Upper lobe of left lung (tissue), 6 donors: ENCODE results near the gene SCUBE2. TPM values are rescaled to one million over a fixed set of nuclear protein-coding genes. Genes with fewer than 3 reads are reported as not detected.
A peak's percentile ranks its signal among the peaks of the same experiment; 100 is the strongest.

Source experiments
- ATAC-seq, 2 donors: fragments of 200-7000 bp; cut with Tn5 transposase; one replicate each; pipeline ENCODE4 v1.9.1; 2022; ENCODE audit warnings: mild to moderate bottlenecking in 2 of 2, moderate library complexity in 2 of 2; ENCODE audit not compliant: low FRiP score in 2 of 2
- DNase-seq, 2 donors: peaks; one replicate each; pipeline ENCODE4 v3.0.0-alpha.2; 2019 to 2020
- H3K27ac ChIP-seq, 4 donors: fragments of 200-600 bp; sonication (generic); one replicate each; pipeline ENCODE4 v1.5.1; 2016 to 2019
- H3K27me3 ChIP-seq, 4 donors: fragments of 200-600 bp; sonication (generic); one replicate each; pipeline ENCODE4 v1.5.1; 2017 to 2019
- H3K36me3 ChIP-seq, 4 donors: fragments of 200-600 bp; sonication (generic); one replicate each; pipeline ENCODE4 v1.5.1; 2016 to 2019
- H3K4me1 ChIP-seq, 4 donors: fragments of 200-600 bp; sonication (generic); one replicate each; pipeline ENCODE4 v1.5.1; 2018 to 2019
- H3K4me3 ChIP-seq, 4 donors: fragments of 200-600 bp; sonication (generic); one replicate each; pipeline ENCODE4 v1.5.1; 2017 to 2019; ENCODE audit warnings: mild to moderate bottlenecking in 2 of 4, moderate library complexity in 1 of 4
- H3K9me3 ChIP-seq, 4 donors: fragments of 200-600 bp; sonication (generic); one replicate each; pipeline ENCODE4 v1.5.1; 2018 to 2019
- CTCF ChIP-seq, 6 experiments: fragments of 450-650 bp in 4 of 6; fragments of 200-600 bp in 2 of 6; sonication (generic) in 2 of 6; IDR thresholded peaks; one replicate each; pipeline ENCODE4 v1.5.1; 2016 to 2019; ENCODE audit warnings: antibody characterized with exemption in 6 of 6
- EP300 ChIP-seq, 4 donors: sonication (generic); formaldehyde crosslinking; IDR thresholded peaks; one replicate each; pipeline ENCODE4 v1.5.1; 2017; ENCODE audit warnings: antibody characterized with exemption in 4 of 4, control low read depth in 2 of 4
- POLR2A ChIP-seq, 4 donors: fragments of 450-650 bp; IDR thresholded peaks; one replicate each; pipeline ENCODE4 v1.5.1; 2016 to 2017; ENCODE audit warnings: antibody characterized with exemption in 4 of 4, mild to moderate bottlenecking in 2 of 4
- POLR2AphosphoS5 ChIP-seq, 2 donors: sonication (generic); formaldehyde crosslinking; IDR thresholded peaks; one replicate each; pipeline ENCODE4 v1.5.1; 2017; ENCODE audit warnings: antibody characterized with exemption in 2 of 2
- WGBS, 2 donors: methylation state at CpG; one replicate each; pipeline ENCODE4 v1.1.5; 2017 to 2018; 5-methylcytosine and 5-hydroxymethylcytosine counted together
- total RNA-seq, 6 donors: library from RNA; depleted of rRNA in 4 of 6; stranded (reverse); fragments of >200 nt in 4 of 6; gene quantifications; one replicate each; pipeline versions ENCODE4 v1.1.0 to v1.2.1, GENCODE V29; 2016 to 2021
- donor health status: DM: no; HTN: no; CAD: no; lungs with moderate emphysema.
- donor health status: DM: no; HTN: yes; CAD: no; lungs with severe emphysema.

SCUBE2 gene
- total RNA-seq, 6 donors from 2014 or later, result 2.2 to 8.4 (median 4.4) TPM

GRCh38 chr11:9003573-9004182, 87.7 kb downstream of the SCUBE2 start, which contains the start of gene NRIP3:
NRIP3 (minus strand) TSS chr11:9004001; CDS start chr11:9003935, 66 bp downstream.
- 6 to 7% methylated on average over 25 to 37 of the region's 83 CpGs for WGBS, 2 donors
- peak; percentile 79 to 95 for DNase-seq
- Histone ChIP-seq H3K36me3 (no peaks in the 10 kb centered on the region), H3K4me1 (peaks cover 19 to 22% (median 20%) of the 10 kb centered on the region in 4 donors), H3K4me3 (peak within 1 kb of the TSS; percentile 18 to 59 (median 50)), H3K27me3 (peaks cover 0 to 13% (median 4%) of the 10 kb centered on the region in 4 donors), H3K9me3 (peaks cover 0 to 3% (median 0%) of the 10 kb centered on the region in 4 donors), H3K27ac (no peak within 1 kb of the TSS)
- TF ChIP-seq POLR2A (IDR thresholded peaks at IDR 0.05) (peak in 2 of 4 donors; percentile 37 to 41), CTCF (IDR thresholded peaks at IDR 0.05) (peak in 1 of 6 experiments; percentile 13), POLR2AphosphoS5 (IDR thresholded peaks at IDR 0.05) (peak in 1 of 2 donors; percentile 21), EP300 (IDR thresholded peaks at IDR 0.05) (no peak)
- ATAC-seq, result peak; percentile 57 to 92

GRCh38 chr11:9002920-9003572, 88.4 kb downstream of the SCUBE2 start:
- Histone ChIP-seq H3K4me1 (peaks cover 19 to 22% (median 20%) of the 10 kb centered on the region in 4 donors), H3K36me3 (no peaks in the 10 kb centered on the region), H3K27ac (no peak overlapping the region), H3K9me3 (peaks cover 0 to 3% (median 0%) of the 10 kb centered on the region in 4 donors), H3K27me3 (peaks cover 0 to 13% (median 4%) of the 10 kb centered on the region in 4 donors), H3K4me3 (peak overlapping the region in 3 of 4 donors; percentile 46 to 59 (median 53))
- DNase-seq, result no peak
- TF ChIP-seq POLR2A (IDR thresholded peaks at IDR 0.05) (no peak), POLR2AphosphoS5 (IDR thresholded peaks at IDR 0.05) (no peak), CTCF (IDR thresholded peaks at IDR 0.05) (no peak), EP300 (IDR thresholded peaks at IDR 0.05) (no peak)
- WGBS, 2 donors, result 15 to 19% methylated on average over 8 of the region's 8 CpGs
- ATAC-seq, result no peak

- H3K4me3 ChIP-seq, result no peak overlapping the region
- DNase-seq, result peak in 1 of 2 donors; percentile 40
- no peaks in the 10 kb centered on the region for H3K36me3 ChIP-seq
- no peak overlapping the region for H3K27ac ChIP-seq
- H3K27me3 ChIP-seq, result peaks cover 0 to 13% (median 4%) of the 10 kb centered on the region in 4 donors
- 73 to 81% methylated on average over 6 of the region's 6 CpGs for WGBS, 2 donors
- peaks cover 0 to 3% (median 0%) of the 10 kb centered on the region in 4 donors for H3K9me3 ChIP-seq
- peak; percentile 56 to 70 for ATAC-seq
- H3K4me1 ChIP-seq, result peaks cover 19 to 22% (median 20%) of the 10 kb centered on the region in 4 donors
- TF ChIP-seq POLR2A (IDR thresholded peaks at IDR 0.05), result no peak
- TF ChIP-seq POLR2AphosphoS5 (IDR thresholded peaks at IDR 0.05), result no peak
- no peak for TF ChIP-seq EP300 (IDR thresholded peaks at IDR 0.05)
- no peak for TF ChIP-seq CTCF (IDR thresholded peaks at IDR 0.05)
These were observed 89.7 kb downstream of the SCUBE2 start for GRCh38 chr11:9001736-9002135.

GRCh38 chr11:8998017-8998416, 93.4 kb downstream of the SCUBE2 start:
- no peaks in the 10 kb centered on the region for H3K27me3 ChIP-seq
- no peak for TF ChIP-seq EP300 (IDR thresholded peaks at IDR 0.05)
- TF ChIP-seq CTCF (IDR thresholded peaks at IDR 0.05), result no peak
- no peak for TF ChIP-seq POLR2AphosphoS5 (IDR thresholded peaks at IDR 0.05)
- no peak for TF ChIP-seq POLR2A (IDR thresholded peaks at IDR 0.05)
- 90 to 91% methylated on average over 2 of the region's 2 CpGs for WGBS, 2 donors
- ATAC-seq (no peak), DNase-seq (no peak)
- peaks cover 2 to 6% (median 4%) of the 10 kb centered on the region in 4 donors for H3K4me1 ChIP-seq
- H3K9me3 ChIP-seq, result no peaks in the 10 kb centered on the region
- H3K36me3 ChIP-seq, result no peaks in the 10 kb centered on the region
- no peak overlapping the region for H3K4me3 ChIP-seq
- H3K27ac ChIP-seq, result no peak overlapping the region
